Uterus (tissue), 4 donors: Measurements from ENCODE around the gene SERPINF2. TPM values are rescaled to one million over a fixed set of nuclear protein-coding genes. Genes with fewer than 3 reads are reported as not detected.

ENCODE experiments used
- DNase-seq, 2 donors: peaks; one replicate each; pipeline ENCODE4 v3.0.0-alpha.2; 2019 to 2020
- H3K27ac ChIP-seq, 2 donors: fragments of 200-600 bp; sonication (generic); 1 replicate in 1 of 2; 2 replicates in 1 of 2; pipeline ENCODE4 v1.5.1; 2016 to 2018
- H3K27me3 ChIP-seq, 2 donors: fragments of 200-600 bp; sonication (generic); one replicate each; pipeline ENCODE4 v1.5.1; 2018 to 2019; ENCODE audit warnings: control low read depth in 1 of 2
- H3K36me3 ChIP-seq, 2 donors: fragments of 200-600 bp; sonication (generic); one replicate each; pipeline ENCODE4 v1.5.1; 2019; ENCODE audit warnings: control low read depth in 1 of 2
- H3K4me1 ChIP-seq, 2 donors: fragments of 200-600 bp; sonication (generic); one replicate each; pipeline ENCODE4 v1.5.1; 2018 to 2019; ENCODE audit warnings: control low read depth in 1 of 2
- H3K4me3 ChIP-seq, 2 donors: fragments of 200-600 bp; sonication (generic); 1 replicate in 1 of 2; 2 replicates in 1 of 2; pipeline ENCODE4 v1.5.1; 2018 to 2019; ENCODE audit warnings: mild to moderate bottlenecking in 1 of 2
- H3K9me3 ChIP-seq, 2 donors: fragments of 200-600 bp; sonication (generic); one replicate each; pipeline ENCODE4 v1.5.1; 2019; ENCODE audit warnings: control low read depth in 1 of 2
- POLR2A ChIP-seq, 2 donors: fragments of 450-650 bp; IDR thresholded peaks; one replicate each; pipeline ENCODE4 v1.6.1; 2016; ENCODE audit warnings: antibody characterized with exemption in 2 of 2, mild to moderate bottlenecking in 1 of 2, moderate library complexity in 1 of 2
- intact Hi-C: fragments of 100-400 bp; cut with DNase I; formaldehyde crosslinking; loops from one replicate; pipeline ENCODE4 v1.15.1; 2023; ENCODE audit warnings: low total_unique reads
- total RNA-seq, 4 donors: library from RNA; depleted of rRNA in 3 of 4; stranded (reverse); fragments of >200 nt in 3 of 4; gene quantifications; one replicate each; pipeline versions ENCODE4 v1.1.0 to v1.2.4, GENCODE V29; 2014 to 2023
- TF ChIP-seq, protein P1 (sequence below), 4 experiments: fragments of 200-600 bp in 2 of 4; fragments of 450-650 bp in 2 of 4; sonication (generic) in 2 of 4; IDR thresholded peaks; one replicate each; pipeline ENCODE4 v1.5.1; 2016 to 2019; ENCODE audit warnings: antibody characterized with exemption in 4 of 4, mild to moderate bottlenecking in 2 of 4, moderate library complexity in 1 of 4
- donor health status: DM: yes; HTN: yes; CAD: no.

The SERPINF2 gene
- total RNA-seq, 4 donors from 2014 or later = 0.83 to 21.5 (median 10.0) TPM

DNA sequence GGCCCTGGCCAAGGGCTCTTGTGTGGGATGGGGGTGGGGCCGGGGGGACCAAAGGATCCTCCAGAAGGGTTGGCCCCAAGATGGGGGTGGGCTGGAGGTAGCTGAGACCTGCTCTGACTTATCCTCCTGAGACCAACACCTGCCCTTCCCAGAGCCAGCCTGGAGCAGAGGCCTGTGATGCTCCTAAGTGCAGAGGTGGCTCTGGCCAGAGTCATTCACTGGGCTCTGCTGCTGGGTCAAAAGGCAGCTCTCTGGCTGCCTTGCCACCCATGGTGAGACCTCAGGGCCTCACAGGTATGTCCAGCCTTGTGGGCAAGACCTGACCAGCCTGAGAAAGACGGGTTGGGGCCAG lies 393 bp downstream of the SERPINF2 start:
- TF ChIP-seq POLR2A (IDR thresholded peaks at IDR 0.05) = no peak
- TF ChIP-seq, protein P1, sequence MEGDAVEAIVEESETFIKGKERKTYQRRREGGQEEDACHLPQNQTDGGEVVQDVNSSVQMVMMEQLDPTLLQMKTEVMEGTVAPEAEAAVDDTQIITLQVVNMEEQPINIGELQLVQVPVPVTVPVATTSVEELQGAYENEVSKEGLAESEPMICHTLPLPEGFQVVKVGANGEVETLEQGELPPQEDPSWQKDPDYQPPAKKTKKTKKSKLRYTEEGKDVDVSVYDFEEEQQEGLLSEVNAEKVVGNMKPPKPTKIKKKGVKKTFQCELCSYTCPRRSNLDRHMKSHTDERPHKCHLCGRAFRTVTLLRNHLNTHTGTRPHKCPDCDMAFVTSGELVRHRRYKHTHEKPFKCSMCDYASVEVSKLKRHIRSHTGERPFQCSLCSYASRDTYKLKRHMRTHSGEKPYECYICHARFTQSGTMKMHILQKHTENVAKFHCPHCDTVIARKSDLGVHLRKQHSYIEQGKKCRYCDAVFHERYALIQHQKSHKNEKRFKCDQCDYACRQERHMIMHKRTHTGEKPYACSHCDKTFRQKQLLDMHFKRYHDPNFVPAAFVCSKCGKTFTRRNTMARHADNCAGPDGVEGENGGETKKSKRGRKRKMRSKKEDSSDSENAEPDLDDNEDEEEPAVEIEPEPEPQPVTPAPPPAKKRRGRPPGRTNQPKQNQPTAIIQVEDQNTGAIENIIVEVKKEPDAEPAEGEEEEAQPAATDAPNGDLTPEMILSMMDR (IDR thresholded peaks at IDR 0.05) = no peak
- Histone ChIP-seq H3K9me3 (no peaks in the 10 kb centered on the region), H3K27me3 (no peaks in the 10 kb centered on the region), H3K36me3 (no peaks in the 10 kb centered on the region), H3K4me1 (no peaks in the 10 kb centered on the region), H3K4me3 (no peak overlapping the region), H3K27ac (peak overlapping the region; percentile 47 to 55)
- no peak for DNase-seq
- intact Hi-C loops = no loop called here

DNA sequence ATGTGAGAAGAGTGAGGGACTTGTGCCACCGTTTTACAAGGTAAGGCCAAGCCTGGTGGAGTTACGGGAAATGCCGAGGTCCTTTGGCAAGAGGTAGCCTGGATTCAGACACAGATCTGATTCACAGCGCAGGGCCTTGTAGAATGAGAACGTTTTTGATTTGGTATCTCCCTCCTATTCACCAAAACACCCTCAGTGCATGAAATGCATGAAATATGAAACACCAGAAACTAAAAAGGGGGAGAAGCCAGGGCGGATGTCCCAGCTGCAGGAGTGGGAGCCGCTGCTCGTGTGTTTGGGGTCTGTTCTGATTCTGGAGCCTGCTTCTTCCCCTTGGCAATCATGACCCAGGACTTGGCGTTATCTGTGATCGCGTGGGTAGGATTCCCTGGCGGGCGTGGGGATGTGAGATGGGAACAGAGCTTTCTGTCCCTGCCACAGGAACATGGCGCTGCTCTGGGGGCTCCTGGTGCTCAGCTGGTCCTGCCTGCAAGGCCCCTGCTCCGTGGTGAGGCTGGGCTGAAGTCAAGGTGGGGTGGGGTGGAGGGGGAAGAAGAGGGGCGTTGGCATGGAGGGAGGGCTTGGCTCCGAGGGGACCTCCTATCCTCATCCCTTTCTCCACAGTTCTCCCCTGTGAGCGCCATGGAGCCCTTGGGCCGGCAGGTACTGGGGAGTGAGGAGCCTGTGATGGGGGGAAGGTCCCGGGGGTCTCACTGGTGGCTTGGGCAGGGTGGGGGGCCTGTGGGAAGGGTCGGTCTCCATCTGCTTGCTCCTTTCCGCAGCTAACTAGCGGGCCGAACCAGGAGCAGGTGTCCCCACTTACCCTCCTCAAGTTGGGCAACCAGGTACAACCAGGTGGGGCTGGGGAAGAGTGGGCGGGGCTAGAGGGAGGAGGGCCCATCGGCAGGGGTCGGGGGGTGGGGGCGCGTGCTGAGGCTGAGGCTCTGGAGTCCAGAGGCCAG lies 2.2 kb downstream of the SERPINF2 start:
- Histone ChIP-seq H3K4me3 (no peak overlapping the region), H3K9me3 (no peaks in the 10 kb centered on the region), H3K4me1 (no peaks in the 10 kb centered on the region), H3K27ac (peak overlapping the region; percentile 56 to 71), H3K27me3 (no peaks in the 10 kb centered on the region), H3K36me3 (no peaks in the 10 kb centered on the region)
- TF ChIP-seq, protein P1 (IDR thresholded peaks at IDR 0.05) = no peak
- no peak for TF ChIP-seq POLR2A (IDR thresholded peaks at IDR 0.05)
- DNase-seq = peak; percentile 26 to 54
- intact Hi-C loops = no loop called here

DNA sequence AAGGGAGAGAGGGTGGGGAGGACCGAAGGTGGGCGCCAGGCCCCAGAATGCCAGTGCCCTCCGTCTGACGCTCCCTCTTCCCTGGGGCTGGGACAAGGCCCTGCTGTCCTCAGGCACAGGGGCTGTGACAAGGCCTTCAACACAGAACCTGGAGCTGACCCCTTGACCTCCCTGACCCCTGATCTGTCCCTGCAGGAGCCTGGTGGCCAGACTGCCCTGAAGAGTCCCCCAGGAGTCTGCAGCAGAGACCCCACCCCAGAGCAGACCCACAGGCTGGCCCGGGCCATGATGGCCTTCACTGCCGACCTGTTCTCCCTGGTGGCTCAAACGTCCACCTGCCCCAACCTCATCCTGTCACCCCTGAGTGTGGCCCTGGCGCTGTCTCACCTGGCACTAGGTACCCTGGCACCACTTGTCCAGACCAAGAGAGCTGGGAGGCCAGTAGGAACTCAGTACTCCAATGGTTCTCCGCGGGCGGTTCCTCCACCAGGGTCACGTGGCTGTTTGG lies 2.9 kb downstream of the SERPINF2 start:
- no peaks in the 10 kb centered on the region for H3K27me3 ChIP-seq
- peak in 1 of 2 donors; percentile 32 for DNase-seq
- no peaks in the 10 kb centered on the region for H3K36me3 ChIP-seq
- no peaks in the 10 kb centered on the region for H3K9me3 ChIP-seq
- intact Hi-C loops = no loop called here
- H3K4me3 ChIP-seq = no peak overlapping the region
- no peaks in the 10 kb centered on the region for H3K4me1 ChIP-seq
- no peak for TF ChIP-seq POLR2A (IDR thresholded peaks at IDR 0.05)
- H3K27ac ChIP-seq = no peak overlapping the region

DNA sequence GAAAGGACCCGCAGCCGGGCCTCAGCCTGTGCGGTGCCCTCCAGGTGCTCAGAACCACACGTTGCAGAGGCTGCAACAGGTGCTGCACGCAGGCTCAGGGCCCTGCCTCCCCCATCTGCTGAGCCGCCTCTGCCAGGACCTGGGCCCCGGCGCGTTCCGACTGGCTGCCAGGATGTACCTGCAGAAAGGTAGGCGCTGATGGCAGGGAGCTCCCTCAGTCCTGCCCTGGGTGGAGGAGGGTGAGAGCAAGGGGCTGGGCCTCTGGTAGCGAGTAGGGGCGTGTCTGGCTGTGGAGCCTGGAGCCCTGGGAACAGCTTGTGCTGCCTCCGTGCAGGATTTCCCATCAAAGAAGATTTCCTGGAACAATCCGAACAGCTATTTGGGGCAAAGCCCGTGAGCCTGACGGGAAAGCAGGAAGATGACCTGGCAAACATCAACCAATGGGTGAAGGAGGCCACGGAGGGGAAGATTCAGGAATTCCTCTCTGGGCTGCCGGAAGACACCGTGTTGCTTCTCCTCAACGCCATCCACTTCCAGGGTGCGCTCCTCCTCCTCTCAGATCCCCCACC lies 4.4 kb downstream of the SERPINF2 start:
- DNase-seq = peak; percentile 67 to 70
- peak overlapping the region; percentile 55 to 59 for H3K27ac ChIP-seq

DNA sequence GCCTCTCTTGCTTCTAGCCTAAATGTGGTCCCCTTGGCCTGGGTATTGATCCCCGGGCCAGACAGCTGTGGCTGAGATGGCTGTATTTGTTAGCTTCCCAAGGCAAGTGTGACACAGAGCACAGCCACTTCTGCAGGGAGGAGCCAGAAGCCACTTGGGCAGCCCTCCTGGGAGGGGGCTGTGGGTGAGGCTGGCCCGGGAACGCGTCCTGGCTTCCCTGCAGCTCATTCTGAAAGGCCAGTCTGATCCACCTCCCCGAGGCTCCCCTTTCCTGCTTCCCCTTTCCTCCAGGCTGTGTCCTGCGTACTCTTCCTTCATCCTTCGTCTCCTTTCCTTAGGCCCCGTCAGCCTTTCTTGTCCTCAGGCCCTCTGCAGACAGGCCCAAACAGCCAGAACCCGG lies 8.0 kb downstream of the SERPINF2 start:
- TF ChIP-seq POLR2A (IDR thresholded peaks at IDR 0.05) = no peak
- TF ChIP-seq, protein P1 (IDR thresholded peaks at IDR 0.05) = no peak
- Histone ChIP-seq H3K4me1 (peaks cover 0 to 5% of the 10 kb centered on the region in 2 donors), H3K4me3 (no peak overlapping the region), H3K36me3 (no peaks in the 10 kb centered on the region), H3K9me3 (no peaks in the 10 kb centered on the region), H3K27me3 (no peaks in the 10 kb centered on the region), H3K27ac (no peak overlapping the region)
- DNase-seq = no peak
- intact Hi-C loops = no loop called here

More for the DNA sequence above, 4.4 kb downstream of the SERPINF2 start:
- no peak for TF ChIP-seq POLR2A (IDR thresholded peaks at IDR 0.05)
- TF ChIP-seq, protein P1 (IDR thresholded peaks at IDR 0.05) = no peak
- Histone ChIP-seq H3K4me3 (no peak overlapping the region), H3K9me3 (no peaks in the 10 kb centered on the region), H3K27me3 (no peaks in the 10 kb centered on the region), H3K4me1 (no peaks in the 10 kb centered on the region), H3K36me3 (no peaks in the 10 kb centered on the region)
- intact Hi-C loops = no loop called here
